SU-DHL-6 (cell line): ENCODE results near the gene HNRNPU.

Source experiments
- H2AFZ ChIP-seq: fragments of 200-600 bp; sonication (generic); 2 replicates; pipeline ENCODE4 v1.6.1; 2014; ENCODE audit warnings: low read depth, mild to moderate bottlenecking, moderate library complexity, mixed read lengths, antibody characterized with exemption, low read length; ENCODE audit not compliant: severe bottlenecking
- H3F3A ChIP-seq: fragments of 200-600 bp; shearing (Covaris generic); 2 replicates; pipeline ENCODE4 v1.6.0; 2016; ENCODE audit warnings: antibody characterized with exemption, mild to moderate bottlenecking; ENCODE audit not compliant: insufficient read depth
- H3K27ac ChIP-seq: fragments of 200-600 bp; sonication (generic); 2 replicates; pipeline ENCODE4 v1.5.1; 2016; ENCODE audit warnings: low read depth, mild to moderate bottlenecking, low read length, moderate library complexity, mixed read lengths
- H3K27me3 ChIP-seq: fragments of 200-600 bp; sonication (generic), shearing (Covaris generic); 2 replicates; pipeline ENCODE4 v1.6.0; 2014; ENCODE audit warnings: mild to moderate bottlenecking, low read length
- H3K36me3 ChIP-seq: fragments of 200-600 bp; sonication (generic); 2 replicates; pipeline ENCODE4 v1.6.1; 2014; ENCODE audit warnings: mild to moderate bottlenecking, low read length, mixed read lengths
- H3K4me2 ChIP-seq: fragments of 300-600, 200-600 bp; shearing (Covaris generic), sonication (generic); 2 replicates; pipeline ENCODE4 v1.6.0; 2014; ENCODE audit warnings: low read length, low read depth, mild to moderate bottlenecking; ENCODE audit not compliant: poor library complexity, severe bottlenecking
- H3K4me3 ChIP-seq: fragments of 200-600 bp; sonication (generic); 2 replicates; pipeline ENCODE4 v1.5.1; 2014; ENCODE audit warnings: antibody characterized with exemption, low read length, mild to moderate bottlenecking, mixed read lengths; ENCODE audit not compliant: insufficient read depth, poor library complexity, severe bottlenecking
- H3K79me2 ChIP-seq: fragments of 200-600 bp; sonication (generic); 2 replicates; pipeline ENCODE4 v1.6.1; 2014; ENCODE audit warnings: mild to moderate bottlenecking, low read length, moderate library complexity; ENCODE audit not compliant: insufficient read depth
- H3K9ac ChIP-seq: fragments of 200-600 bp; sonication (generic); 2 replicates; pipeline ENCODE4 v1.7.0; 2014; ENCODE audit warnings: mild to moderate bottlenecking, low read length
- H3K9me2 ChIP-seq: fragments of 200-600 bp; sonication (generic); replicated peaks from 2 replicates; pipeline ENCODE4 v1.6.1; 2014; ENCODE audit warnings: low read length; ENCODE audit not compliant: insufficient read depth
- H3K9me3 ChIP-seq: fragments of 200-600 bp; sonication (generic); 2 replicates; pipeline ENCODE4 v1.6.1; 2014; ENCODE audit warnings: low read length, mixed read lengths; ENCODE audit not compliant: insufficient read depth
- H4K20me1 ChIP-seq: fragments of 200-600 bp; sonication (generic); 2 replicates; pipeline ENCODE4 v1.6.1; 2014; ENCODE audit warnings: low read depth, mild to moderate bottlenecking, antibody characterized with exemption, low read length, moderate library complexity, mixed read lengths
- EZH2phosphoT487 ChIP-seq: fragments of 200-600 bp; sonication (generic), shearing (Covaris generic); conservative IDR thresholded peaks from 2 replicates; pipeline ENCODE4 v1.6.1; 2018; ENCODE audit warnings: mild to moderate bottlenecking, antibody characterized with exemption, low read length, moderate library complexity, mixed read lengths
- TF ChIP-seq, protein P1 (sequence below): fragments of 200-600 bp; sonication (generic); IDR thresholded peaks from one replicate; pipeline ENCODE4 v1.5.1; 2017; ENCODE audit warnings: antibody characterized with exemption, mild to moderate bottlenecking, low read length, moderate library complexity; ENCODE audit not compliant: insufficient read depth, poor library complexity, severe bottlenecking

HNRNPU gene

DNA sequence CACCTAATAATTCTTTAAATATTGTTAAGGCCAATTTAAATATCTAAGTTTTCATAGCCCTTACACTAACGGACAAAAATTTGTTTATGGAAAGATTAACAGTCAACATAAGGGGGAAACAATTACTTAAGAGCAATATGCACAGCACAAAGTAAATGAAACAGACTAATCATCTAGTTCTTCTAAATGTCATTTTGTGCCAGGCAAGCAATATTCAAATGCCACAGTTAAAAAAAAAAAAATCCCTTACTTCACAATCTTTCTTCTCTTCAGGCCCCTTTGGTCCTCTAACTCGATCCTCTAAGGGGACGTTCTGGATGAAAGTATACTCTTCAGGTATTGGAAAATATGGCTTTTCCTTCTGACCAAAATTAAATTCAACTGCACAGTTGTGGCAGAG lies 6.6 kb downstream of the HNRNPU start:
- peaks cover 91% of the 10 kb centered on the region for H3F3A ChIP-seq
- no peaks in the 10 kb centered on the region for H3K9me3 ChIP-seq
- H3K9me2 ChIP-seq, result no peaks in the 10 kb centered on the region
- H3K9ac ChIP-seq, result no peak overlapping the region
- H3K27ac ChIP-seq, result no peak overlapping the region
- H3K4me3 ChIP-seq, result no peak overlapping the region
- H2AFZ ChIP-seq, result no peak overlapping the region
- H3K79me2 ChIP-seq, result peaks cover 90% of the 10 kb centered on the region
- H4K20me1 ChIP-seq, result peaks cover 81% of the 10 kb centered on the region
- peaks cover 98% of the 10 kb centered on the region for H3K36me3 ChIP-seq
- H3K27me3 ChIP-seq, result no peaks in the 10 kb centered on the region
- H3K4me2 ChIP-seq, result no peak overlapping the region
- TF ChIP-seq EZH2phosphoT487, result no peak
- TF ChIP-seq, protein P1, sequence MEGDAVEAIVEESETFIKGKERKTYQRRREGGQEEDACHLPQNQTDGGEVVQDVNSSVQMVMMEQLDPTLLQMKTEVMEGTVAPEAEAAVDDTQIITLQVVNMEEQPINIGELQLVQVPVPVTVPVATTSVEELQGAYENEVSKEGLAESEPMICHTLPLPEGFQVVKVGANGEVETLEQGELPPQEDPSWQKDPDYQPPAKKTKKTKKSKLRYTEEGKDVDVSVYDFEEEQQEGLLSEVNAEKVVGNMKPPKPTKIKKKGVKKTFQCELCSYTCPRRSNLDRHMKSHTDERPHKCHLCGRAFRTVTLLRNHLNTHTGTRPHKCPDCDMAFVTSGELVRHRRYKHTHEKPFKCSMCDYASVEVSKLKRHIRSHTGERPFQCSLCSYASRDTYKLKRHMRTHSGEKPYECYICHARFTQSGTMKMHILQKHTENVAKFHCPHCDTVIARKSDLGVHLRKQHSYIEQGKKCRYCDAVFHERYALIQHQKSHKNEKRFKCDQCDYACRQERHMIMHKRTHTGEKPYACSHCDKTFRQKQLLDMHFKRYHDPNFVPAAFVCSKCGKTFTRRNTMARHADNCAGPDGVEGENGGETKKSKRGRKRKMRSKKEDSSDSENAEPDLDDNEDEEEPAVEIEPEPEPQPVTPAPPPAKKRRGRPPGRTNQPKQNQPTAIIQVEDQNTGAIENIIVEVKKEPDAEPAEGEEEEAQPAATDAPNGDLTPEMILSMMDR, result no peak

GRCh38 chr1:244854865-244855578 lies 9.3 kb downstream of the HNRNPU start:
- H3K79me2 ChIP-seq, result peaks cover 62% of the 10 kb centered on the region
- TF ChIP-seq, protein P1, result no peak
- no peak for TF ChIP-seq EZH2phosphoT487

GRCh38 chr1:244854166-244854565 lies 10.2 kb downstream of the HNRNPU start:
- H3K4me2 ChIP-seq, result no peak overlapping the region
- no peak overlapping the region for H2AFZ ChIP-seq
- no peaks in the 10 kb centered on the region for H3K9me3 ChIP-seq
- no peaks in the 10 kb centered on the region for H3K9me2 ChIP-seq
- peaks cover 97% of the 10 kb centered on the region for H3F3A ChIP-seq
- no peak overlapping the region for H3K27ac ChIP-seq
- H4K20me1 ChIP-seq, result peaks cover 55% of the 10 kb centered on the region
- peaks cover 97% of the 10 kb centered on the region for H3K36me3 ChIP-seq
- H3K27me3 ChIP-seq, result no peaks in the 10 kb centered on the region
- TF ChIP-seq, protein P1, result no peak
- no peak for TF ChIP-seq EZH2phosphoT487
- no peak overlapping the region for H3K4me3 ChIP-seq
- H3K9ac ChIP-seq, result no peak overlapping the region
- H3K79me2 ChIP-seq, result peaks cover 58% of the 10 kb centered on the region

More at GRCh38 chr1:244854865-244855578, 9.3 kb downstream of the HNRNPU start:
- H3K27me3 ChIP-seq, result no peaks in the 10 kb centered on the region
- H3K4me3 ChIP-seq, result no peak overlapping the region
- H3K9me2 ChIP-seq, result no peaks in the 10 kb centered on the region
- H3K36me3 ChIP-seq, result peaks cover 97% of the 10 kb centered on the region
- no peak overlapping the region for H2AFZ ChIP-seq
- no peak overlapping the region for H3K9ac ChIP-seq
- H3K4me2 ChIP-seq, result no peak overlapping the region
- no peak overlapping the region for H3K27ac ChIP-seq
- peaks cover 92% of the 10 kb centered on the region for H3F3A ChIP-seq
- peaks cover 62% of the 10 kb centered on the region for H4K20me1 ChIP-seq
- no peaks in the 10 kb centered on the region for H3K9me3 ChIP-seq
